ENCODE results near the gene SLC8A1. TPM values are rescaled to one million over a fixed set of nuclear protein-coding genes. Genes with fewer than 3 reads are reported as not detected.

Gene SLC8A1
- total RNA-seq, 1 donor from 2014 or later, result under 0.01 TPM

DNA sequence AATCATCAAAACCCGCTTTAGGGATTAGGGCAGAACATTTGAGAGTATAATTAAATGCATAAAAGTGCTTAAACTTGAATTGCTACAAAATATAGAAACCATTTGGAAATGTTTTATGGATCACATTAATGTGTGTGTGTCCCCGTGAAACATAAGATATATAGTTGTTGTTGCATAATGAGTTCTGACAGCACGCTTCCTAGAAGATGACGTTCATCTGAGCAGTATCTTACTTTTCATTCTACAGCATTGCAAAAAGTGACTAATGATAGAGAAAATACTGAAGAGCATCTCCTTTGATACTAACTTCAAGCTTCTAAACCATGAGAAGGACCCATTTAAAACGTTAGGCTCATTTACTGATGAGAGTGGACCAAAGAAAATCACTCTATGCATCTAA, 63.7 kb downstream of the SLC8A1 start:
- no peak for DNase-seq (ENCODE audit: low read depth in 2 of 2)

DNA sequence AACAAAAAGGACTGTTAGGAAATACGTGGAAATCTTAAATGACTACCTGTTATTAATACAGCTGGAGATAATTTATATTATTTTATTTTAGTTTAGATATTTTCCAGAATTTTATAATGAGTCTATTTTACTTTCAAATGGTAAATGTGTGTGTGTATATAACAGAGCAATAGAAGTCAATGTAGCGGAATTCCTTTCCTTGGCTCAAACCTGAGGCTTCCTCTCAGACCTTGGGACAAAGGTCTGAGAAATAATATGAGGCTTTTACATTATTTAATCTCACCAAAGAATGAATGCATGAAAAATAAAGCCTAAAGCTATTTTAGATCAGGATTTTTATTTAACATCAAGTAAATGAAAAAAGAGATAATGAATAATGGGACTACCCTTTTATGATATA, 65.7 kb downstream of the SLC8A1 start:
- no peak for DNase-seq (ENCODE audit: low read depth in 2 of 2)

DNA sequence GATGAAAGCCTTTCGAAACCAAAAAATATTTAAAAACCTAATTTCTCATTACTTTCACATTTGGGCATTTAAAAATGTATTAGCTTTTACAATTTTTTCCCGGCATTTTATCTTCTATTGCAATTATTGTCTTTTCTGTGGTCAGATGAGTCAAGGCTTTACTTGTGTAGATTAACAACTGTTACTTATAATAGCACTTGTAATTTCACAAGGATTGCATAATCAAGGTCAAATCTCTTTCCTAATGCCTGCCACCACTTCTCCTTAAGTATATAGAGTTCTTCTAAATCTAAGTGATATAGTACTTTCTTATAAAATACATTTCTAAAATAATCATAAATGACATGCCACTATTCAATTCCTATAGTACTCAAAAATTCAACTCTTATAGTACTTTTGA, 67.2 kb downstream of the SLC8A1 start:
- DNase-seq (ENCODE audit: low read depth in 2 of 2), result peak in 1 of 2 donors; percentile 51

DNA sequence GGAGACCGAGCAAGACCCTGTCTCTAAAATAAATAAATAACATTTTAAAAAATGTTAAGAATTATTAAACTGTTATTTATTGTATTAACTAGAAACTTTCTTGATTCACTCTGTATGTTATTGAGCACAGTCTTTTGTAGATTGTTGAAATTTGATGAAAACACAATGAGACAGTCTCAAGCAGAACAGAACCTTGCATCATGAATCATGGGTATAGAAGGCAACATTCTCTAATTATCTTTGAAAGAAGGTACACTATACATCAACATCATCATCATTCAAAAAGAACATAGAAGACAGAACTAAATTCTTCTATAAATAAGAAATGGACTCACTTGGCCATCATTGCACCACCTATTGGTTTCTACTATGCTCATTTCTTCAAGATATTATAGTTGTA, 67.7 kb downstream of the SLC8A1 start:
- DNase-seq (ENCODE audit: low read depth in 2 of 2), result no peak

- no peak for DNase-seq (ENCODE audit: low read depth in 2 of 2)
Measured at GRCh38 chr2:40380721-40381120, 71.2 kb downstream of the SLC8A1 start.

DNA sequence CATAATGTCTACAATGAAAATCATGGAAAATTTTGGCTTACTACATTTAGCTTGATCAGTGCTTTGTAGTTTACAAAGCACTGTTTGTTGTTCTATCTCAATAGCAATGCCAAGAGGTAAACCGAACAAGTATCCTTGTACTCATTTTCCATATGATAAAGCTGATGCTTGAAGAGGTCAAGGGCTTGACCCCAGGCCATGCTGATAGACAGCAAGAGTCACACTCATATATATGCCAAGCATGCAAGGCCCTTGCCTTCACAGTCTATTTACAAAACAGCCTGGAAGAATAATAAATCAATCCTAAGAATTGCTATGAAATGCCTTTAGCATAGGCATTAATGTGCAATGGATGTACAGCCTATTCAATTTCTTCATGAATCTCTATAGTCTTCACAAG, 71.8 kb downstream of the SLC8A1 start:
- DNase-seq (ENCODE audit: low read depth in 2 of 2), result no peak

- DNase-seq (ENCODE audit: low read depth in 2 of 2), result no peak
Measured at GRCh38 chr2:40374543-40375240, 77.2 kb downstream of the SLC8A1 start.

DNA sequence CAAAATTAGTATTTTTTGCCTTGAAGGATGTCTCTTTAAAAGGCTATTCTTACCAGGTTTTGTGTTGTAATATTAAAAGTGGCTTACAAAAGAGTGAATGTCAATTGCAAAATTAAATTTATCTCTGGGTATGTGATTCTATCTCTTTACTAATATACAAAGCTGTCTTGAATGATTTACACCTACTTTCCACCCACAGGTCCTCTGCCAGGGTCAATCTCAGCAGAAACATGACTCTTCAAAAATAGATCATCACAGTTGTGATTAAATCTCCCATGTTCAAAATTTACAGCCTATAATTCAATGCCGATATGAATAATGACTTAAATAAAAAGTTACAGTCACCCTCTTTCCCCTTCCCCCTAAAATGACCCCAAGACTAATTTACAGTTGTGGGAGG, 78.8 kb downstream of the SLC8A1 start:
- no peak for DNase-seq (ENCODE audit: low read depth in 2 of 2)

DNA sequence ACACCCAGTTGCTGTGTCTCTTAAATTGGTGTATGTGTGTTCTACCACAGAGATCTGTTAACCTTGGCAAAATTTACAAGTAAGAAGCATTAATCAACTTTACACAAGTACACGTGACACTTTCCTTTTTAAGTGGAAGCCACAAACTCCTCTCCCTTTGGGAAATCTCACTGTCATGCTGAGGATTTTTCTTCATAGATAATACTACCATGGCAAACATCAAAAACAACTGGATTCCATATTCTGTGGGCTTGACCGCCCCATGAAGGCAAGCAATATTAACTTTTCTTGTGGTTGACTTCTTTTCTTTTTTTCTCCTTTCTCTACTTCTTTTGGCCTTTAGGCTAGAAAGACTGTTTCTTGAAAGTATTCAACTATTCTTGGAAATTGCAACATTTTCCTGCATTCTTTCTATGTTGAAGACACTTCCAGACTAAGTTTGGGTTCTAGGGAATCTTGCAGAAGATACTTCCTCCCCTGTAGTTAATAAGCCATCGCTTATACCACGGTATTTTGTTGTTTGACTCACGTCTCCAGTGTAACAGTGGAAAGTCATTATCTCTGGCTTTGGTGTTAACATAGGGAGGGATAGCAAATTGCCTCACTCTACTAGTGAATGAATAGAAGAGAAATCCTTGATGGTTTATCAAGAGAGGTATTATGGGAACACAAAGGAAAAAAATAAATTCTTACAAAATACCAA, 79.5 kb downstream of the SLC8A1 start:
- no peak for DNase-seq (ENCODE audit: low read depth in 2 of 2)

- peak in 1 of 2 donors; percentile 71 for DNase-seq (ENCODE audit: low read depth in 2 of 2)
Measured at GRCh38 chr2:40371525-40372282, 80.2 kb downstream of the SLC8A1 start.

DNA sequence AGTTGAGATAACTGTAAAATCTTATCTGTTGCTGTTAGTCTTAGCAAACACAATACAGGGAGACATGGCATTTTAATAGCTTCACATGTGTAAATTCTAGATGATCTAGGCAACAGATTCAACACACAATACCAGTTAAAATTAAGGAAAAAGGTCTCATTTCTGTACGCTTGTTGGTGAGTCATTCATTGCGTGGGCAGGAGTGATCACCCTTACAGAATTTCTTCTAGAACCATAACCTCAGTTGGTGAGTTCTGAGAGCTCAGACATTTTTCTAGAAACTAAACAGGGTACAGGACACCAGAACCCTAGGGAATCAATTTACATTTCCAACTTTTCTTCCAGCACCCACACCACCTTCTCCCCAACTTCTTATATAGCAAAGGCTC, 81.9 kb downstream of the SLC8A1 start:
- DNase-seq (ENCODE audit: low read depth in 2 of 2), result no peak

DNA sequence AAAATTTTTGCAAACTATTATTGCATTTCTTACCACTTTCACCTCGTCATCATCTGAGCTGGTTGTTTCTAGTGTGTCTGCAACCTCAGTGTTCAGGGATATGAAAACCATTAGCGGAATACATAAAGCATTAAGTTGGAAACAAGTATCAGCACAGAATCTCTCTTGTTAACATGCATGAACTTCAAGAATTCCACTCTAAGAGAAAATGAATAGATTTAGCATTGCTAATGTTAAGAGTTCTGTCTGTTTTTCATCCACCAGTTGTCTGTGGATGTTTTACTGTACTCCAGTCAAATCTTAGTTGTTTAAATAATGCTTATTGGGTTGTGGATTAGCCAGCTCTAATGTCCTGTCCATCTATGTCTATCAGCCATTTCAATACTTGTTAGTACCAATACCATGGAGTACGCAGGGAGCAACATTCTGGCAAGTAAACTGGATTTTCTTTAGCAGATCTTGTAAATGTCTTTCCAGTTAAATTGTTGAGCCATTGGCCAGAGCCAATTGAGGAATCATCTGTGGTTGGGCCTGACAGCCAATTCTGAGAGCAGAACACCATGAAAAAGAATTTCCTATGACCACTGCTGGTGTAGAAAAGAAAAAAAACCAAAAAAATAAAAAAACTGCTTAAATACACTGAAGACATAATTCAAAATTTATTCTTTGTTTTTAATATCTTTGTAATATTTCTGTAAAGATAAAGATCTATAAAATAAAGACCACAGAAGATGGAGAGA, 82.5 kb downstream of the SLC8A1 start:
- DNase-seq (ENCODE audit: low read depth in 2 of 2), result no peak

- peak in 1 of 2 donors; percentile 40 for DNase-seq (ENCODE audit: low read depth in 2 of 2)
Measured at GRCh38 chr2:40367652-40368051, 84.2 kb downstream of the SLC8A1 start.

GRCh38 chr2:40367032-40367431, 84.9 kb downstream of the SLC8A1 start:
- DNase-seq (ENCODE audit: low read depth in 2 of 2), result no peak

DNA sequence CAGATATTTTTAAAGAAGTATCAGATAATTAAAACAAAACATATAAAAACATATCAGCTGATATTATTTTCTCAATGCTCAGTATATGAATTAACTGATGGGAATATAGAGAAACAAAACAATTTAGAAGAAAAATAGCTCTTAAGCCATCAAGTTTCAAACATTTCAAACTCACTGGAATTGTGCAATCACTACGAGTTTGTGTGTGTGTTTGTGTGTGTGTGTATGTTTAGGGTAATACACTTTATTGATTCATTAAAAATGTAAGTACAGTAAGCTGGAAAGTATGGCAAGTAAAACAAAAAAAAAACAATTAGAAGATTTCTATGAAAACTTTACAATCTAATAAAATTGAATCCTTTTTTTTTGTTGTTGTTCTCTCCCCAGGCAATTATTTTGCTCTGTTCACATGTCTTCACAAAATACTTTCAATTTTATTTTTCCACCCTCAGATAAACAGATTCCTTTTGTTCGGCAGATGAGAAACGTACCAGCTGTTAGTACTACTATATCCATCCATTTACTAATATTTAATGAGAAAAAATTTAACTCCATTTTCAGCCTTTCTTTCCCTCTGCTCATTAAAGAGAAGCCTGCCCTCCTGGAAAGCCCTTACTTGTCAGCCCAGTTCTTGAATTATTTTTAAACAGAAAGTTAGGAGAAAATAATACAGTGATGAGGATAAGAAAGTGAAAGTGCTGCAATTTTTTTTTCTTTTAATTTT, 87.6 kb downstream of the SLC8A1 start:
- DNase-seq (ENCODE audit: low read depth in 2 of 2), result peak in 1 of 2 donors; percentile 35

GRCh38 chr2:40363631-40364030, 88.3 kb downstream of the SLC8A1 start:
- DNase-seq (ENCODE audit: low read depth in 2 of 2), result peak in 1 of 2 donors; percentile 49

GRCh38 chr2:40363231-40363630, 88.7 kb downstream of the SLC8A1 start:
- DNase-seq (ENCODE audit: low read depth in 2 of 2), result no peak

DNA sequence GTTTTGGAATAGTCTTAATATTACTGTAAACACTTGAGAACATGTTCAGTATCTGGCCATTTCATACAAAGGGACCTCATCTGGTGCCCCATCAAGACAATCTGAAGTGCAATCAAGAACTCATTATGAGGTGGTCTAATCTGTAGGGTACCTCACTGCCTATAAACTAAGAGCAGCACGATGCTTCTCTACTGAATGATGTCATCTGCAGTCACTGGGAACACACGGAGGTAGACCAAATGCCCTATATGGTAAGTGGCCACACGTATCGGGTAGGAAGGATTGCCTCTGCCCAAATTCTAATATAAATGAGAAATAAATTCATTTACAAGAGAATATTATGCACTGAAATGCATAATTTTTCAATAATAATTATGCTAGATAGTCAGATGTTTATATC, 90.4 kb downstream of the SLC8A1 start:
- no peak for DNase-seq (ENCODE audit: low read depth in 2 of 2)

DNA sequence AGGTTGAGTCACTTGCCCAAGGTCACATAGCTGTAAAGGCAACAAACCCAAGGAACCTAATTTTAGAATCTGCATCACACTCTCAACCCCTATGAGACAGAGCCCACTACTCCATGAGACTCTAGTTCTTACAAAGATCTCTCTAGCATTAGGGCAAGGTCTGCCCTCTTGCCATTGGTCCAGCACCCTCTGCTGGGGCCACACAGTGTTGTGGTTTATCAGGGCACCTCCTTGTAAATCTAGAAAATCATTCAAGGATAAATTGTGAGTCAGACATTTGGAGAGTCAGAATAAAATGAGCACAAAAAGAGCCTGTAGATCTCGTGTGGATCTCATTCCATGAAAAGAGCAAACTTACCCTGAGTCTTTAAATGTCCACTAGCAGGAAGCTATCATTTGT, 91.2 kb downstream of the SLC8A1 start:
- DNase-seq (ENCODE audit: low read depth in 2 of 2), result no peak

- no peak for DNase-seq (ENCODE audit: low read depth in 2 of 2)
Measured at GRCh38 chr2:40359811-40360210, 92.1 kb downstream of the SLC8A1 start.

- DNase-seq (ENCODE audit: low read depth in 2 of 2), result no peak
Measured at GRCh38 chr2:40358783-40359182, 93.1 kb downstream of the SLC8A1 start.
